Measurements from ENCODE around the gene ZNF611. TPM values are rescaled to one million over a fixed set of nuclear protein-coding genes. Genes with fewer than 3 reads are reported as not detected.
A peak's percentile ranks its signal among the peaks of the same experiment; 100 is the strongest.

Gene ZNF611
- total and polyA plus RNA-seq, 9 of the 15 experiments (the other 6 are each of a cell fraction or from before 2014, with no cell fraction given) = 3.7 to 29.6 (median 12.8) TPM

DNA sequence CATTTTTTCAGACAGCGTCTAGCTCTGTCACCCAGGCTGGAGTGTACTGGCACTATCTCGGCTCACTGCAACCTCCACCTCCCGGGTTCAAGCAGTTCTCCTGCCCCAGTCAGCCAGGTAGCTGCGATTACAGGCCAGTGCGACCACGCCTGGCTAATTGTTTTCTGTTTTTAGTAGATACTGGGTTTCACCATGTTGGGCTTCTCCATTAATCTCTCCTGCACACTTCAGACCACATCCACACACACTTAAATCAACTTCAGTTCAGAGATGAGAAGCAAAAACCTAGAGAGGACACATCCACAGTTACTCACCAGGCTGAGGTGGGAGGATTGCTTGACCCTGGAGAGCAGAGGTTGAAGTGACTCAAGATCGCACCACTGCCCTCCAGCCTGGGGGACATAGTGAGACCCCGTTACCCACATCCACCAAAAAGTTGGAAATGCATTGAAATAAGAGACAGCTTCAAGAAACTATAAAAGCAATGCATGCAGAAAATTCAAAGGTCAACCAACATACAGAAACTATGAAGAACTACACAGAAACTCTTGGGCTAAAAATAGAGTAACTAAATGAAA lies 42.3 kb downstream of the ZNF611 start (continued):
- no peak for TF ChIP-seq IFI16 (CRISPR knock-in tag; IDR thresholded peaks at IDR 0.05)
- TF ChIP-seq BRD4 (IDR thresholded peaks at IDR 0.05) = no peak
- no peak for TF ChIP-seq MEF2A (IDR thresholded peaks at IDR 0.05; ENCODE audit: control insufficient read depth, low read depth, low read length)
- no peak for TF ChIP-seq ZC3H11A (IDR thresholded peaks at IDR 0.05; ENCODE audit: low read depth, low read length)
- no peak for TF ChIP-seq TAF1 (IDR thresholded peaks at IDR 0.05; ENCODE audit: control insufficient read depth, extremely low read depth, insufficient read depth, low read length, severe bottlenecking)
- no peak for TF ChIP-seq VEZF1 (CRISPR knock-in tag; IDR thresholded peaks at IDR 0.05)
- TF ChIP-seq, protein P1, sequence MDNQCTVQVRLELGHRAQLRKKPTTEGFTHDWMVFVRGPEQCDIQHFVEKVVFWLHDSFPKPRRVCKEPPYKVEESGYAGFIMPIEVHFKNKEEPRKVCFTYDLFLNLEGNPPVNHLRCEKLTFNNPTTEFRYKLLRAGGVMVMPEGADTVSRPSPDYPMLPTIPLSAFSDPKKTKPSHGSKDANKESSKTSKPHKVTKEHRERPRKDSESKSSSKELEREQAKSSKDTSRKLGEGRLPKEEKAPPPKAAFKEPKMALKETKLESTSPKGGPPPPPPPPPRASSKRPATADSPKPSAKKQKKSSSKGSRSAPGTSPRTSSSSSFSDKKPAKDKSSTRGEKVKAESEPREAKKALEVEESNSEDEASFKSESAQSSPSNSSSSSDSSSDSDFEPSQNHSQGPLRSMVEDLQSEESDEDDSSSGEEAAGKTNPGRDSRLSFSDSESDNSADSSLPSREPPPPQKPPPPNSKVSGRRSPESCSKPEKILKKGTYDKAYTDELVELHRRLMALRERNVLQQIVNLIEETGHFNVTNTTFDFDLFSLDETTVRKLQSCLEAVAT (IDR thresholded peaks at IDR 0.05) = peak in 1 of 2 experiments; percentile 58; a peak in 1 of 4 replicates
- no peak for TF ChIP-seq NRF1 (conservative IDR thresholded peaks at IDR 0.05 in 1 of 2, IDR thresholded peaks at IDR 0.05 in 1 of 2)
- no peak for TF ChIP-seq RBM25 (IDR thresholded peaks at IDR 0.05; ENCODE audit: low read depth, low read length, severe bottlenecking)
- TF ChIP-seq, protein P2, sequence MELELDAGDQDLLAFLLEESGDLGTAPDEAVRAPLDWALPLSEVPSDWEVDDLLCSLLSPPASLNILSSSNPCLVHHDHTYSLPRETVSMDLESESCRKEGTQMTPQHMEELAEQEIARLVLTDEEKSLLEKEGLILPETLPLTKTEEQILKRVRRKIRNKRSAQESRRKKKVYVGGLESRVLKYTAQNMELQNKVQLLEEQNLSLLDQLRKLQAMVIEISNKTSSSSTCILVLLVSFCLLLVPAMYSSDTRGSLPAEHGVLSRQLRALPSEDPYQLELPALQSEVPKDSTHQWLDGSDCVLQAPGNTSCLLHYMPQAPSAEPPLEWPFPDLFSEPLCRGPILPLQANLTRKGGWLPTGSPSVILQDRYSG (tag; conservative IDR thresholded peaks at IDR 0.05; ENCODE audit: low read depth) = no peak
- TF ChIP-seq ZNF165 (CRISPR knock-in tag; IDR thresholded peaks at IDR 0.05; ENCODE audit: borderline replicate concordance) = no peak
- no peak for TF ChIP-seq ZNF707 (CRISPR knock-in tag; conservative IDR thresholded peaks at IDR 0.05)
- no peak for TF ChIP-seq PHF8 (IDR thresholded peaks at IDR 0.05; ENCODE audit: borderline replicate concordance, low read length)
- TF ChIP-seq TAL1 (IDR thresholded peaks at IDR 0.05) = peak; percentile 88
- no peak for TF ChIP-seq ZBTB33 (CRISPR knock-in tag; IDR thresholded peaks at IDR 0.05)
- TF ChIP-seq, protein P3, sequence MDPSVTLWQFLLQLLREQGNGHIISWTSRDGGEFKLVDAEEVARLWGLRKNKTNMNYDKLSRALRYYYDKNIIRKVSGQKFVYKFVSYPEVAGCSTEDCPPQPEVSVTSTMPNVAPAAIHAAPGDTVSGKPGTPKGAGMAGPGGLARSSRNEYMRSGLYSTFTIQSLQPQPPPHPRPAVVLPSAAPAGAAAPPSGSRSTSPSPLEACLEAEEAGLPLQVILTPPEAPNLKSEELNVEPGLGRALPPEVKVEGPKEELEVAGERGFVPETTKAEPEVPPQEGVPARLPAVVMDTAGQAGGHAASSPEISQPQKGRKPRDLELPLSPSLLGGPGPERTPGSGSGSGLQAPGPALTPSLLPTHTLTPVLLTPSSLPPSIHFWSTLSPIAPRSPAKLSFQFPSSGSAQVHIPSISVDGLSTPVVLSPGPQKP (CRISPR knock-in tag; IDR thresholded peaks at IDR 0.05) = no peak
- peak; percentile 39; the same call in 1 of the 2 replicates for TF ChIP-seq E2F1 (CRISPR knock-in tag; IDR thresholded peaks at IDR 0.05)
- TF ChIP-seq TCF3 (CRISPR knock-in tag; IDR thresholded peaks at IDR 0.05) = peak; percentile 93
- TF ChIP-seq TEAD2 (tag; IDR thresholded peaks at IDR 0.05) = no peak
- peak; percentile 62; the same call in 1 of the 2 replicates for TF ChIP-seq ZEB2 (IDR thresholded peaks at IDR 0.05)

Data from K562 (cell line).